DOHH2 (cell line): Measurements from ENCODE around the gene USP17L15.
"Not testable (repeated sequence)": the region's sequence is repeated elsewhere in the genome, so short reads cannot be mapped to it uniquely, and the experiment has no call there.

Experiments
- H3F3A ChIP-seq: fragments of 200-600 bp; sonication (generic), shearing (Covaris generic); 2 replicates; pipeline ENCODE4 v1.6.0; 2016; ENCODE audit warnings: antibody characterized with exemption, mild to moderate bottlenecking; ENCODE audit not compliant: control insufficient read depth, insufficient read depth
- H3K27ac ChIP-seq: fragments of 200-600 bp; sonication (generic); 2 replicates; pipeline ENCODE4 v1.5.1; 2014; ENCODE audit warnings: low read depth, mild to moderate bottlenecking, low read length, moderate library complexity
- H3K27me3 ChIP-seq: fragments of 200-600 bp; sonication (generic); 2 replicates; pipeline ENCODE4 v1.6.1; 2014; ENCODE audit warnings: mild to moderate bottlenecking, low read length, mixed read lengths; ENCODE audit not compliant: control insufficient read depth
- H3K36me3 ChIP-seq: fragments of 200-600 bp; sonication (generic); 2 replicates; pipeline ENCODE4 v1.6.1; 2014; ENCODE audit warnings: mild to moderate bottlenecking, low read length, moderate library complexity, mixed read lengths; ENCODE audit not compliant: control insufficient read depth
- H3K4me1 ChIP-seq: fragments of 200-600 bp; sonication (generic); 2 replicates; pipeline ENCODE4 v1.6.1; 2014; ENCODE audit warnings: mild to moderate bottlenecking, low read length, mixed read lengths; ENCODE audit not compliant: control insufficient read depth
- H3K4me2 ChIP-seq: fragments of 200-600 bp; sonication (generic); 2 replicates; pipeline ENCODE4 v1.6.0; 2014; ENCODE audit warnings: mild to moderate bottlenecking, low read length, moderate library complexity
- H3K4me3 ChIP-seq: fragments of 200-600 bp; sonication (generic); 2 replicates; pipeline ENCODE4 v1.5.1; 2014; ENCODE audit warnings: mild to moderate bottlenecking, low read length, mixed read lengths
- H3K79me2 ChIP-seq: fragments of 200-600 bp; sonication (generic); 2 replicates; pipeline ENCODE4 v1.6.1; 2014; ENCODE audit warnings: mild to moderate bottlenecking, low read length, mixed read lengths; ENCODE audit not compliant: control insufficient read depth
- H3K9me2 ChIP-seq: fragments of 200-600 bp; sonication (generic); replicated peaks from 2 replicates; pipeline ENCODE4 v1.6.1; 2014; ENCODE audit warnings: mild to moderate bottlenecking, low read length, mixed read lengths; ENCODE audit not compliant: control insufficient read depth
- H3K9me3 ChIP-seq: fragments of 200-600 bp; sonication (generic); 2 replicates; pipeline ENCODE4 v1.6.1; 2014; ENCODE audit warnings: antibody characterized with exemption, low read length, mixed read lengths; ENCODE audit not compliant: control insufficient read depth, insufficient read depth
- H4K20me1 ChIP-seq: fragments of 200-600 bp; sonication (generic); 2 replicates; pipeline ENCODE4 v1.6.0; 2014; ENCODE audit warnings: low read depth, mild to moderate bottlenecking, antibody characterized with exemption, low read length, moderate library complexity; ENCODE audit not compliant: control insufficient read depth, insufficient read depth

USP17L15 gene

DNA sequence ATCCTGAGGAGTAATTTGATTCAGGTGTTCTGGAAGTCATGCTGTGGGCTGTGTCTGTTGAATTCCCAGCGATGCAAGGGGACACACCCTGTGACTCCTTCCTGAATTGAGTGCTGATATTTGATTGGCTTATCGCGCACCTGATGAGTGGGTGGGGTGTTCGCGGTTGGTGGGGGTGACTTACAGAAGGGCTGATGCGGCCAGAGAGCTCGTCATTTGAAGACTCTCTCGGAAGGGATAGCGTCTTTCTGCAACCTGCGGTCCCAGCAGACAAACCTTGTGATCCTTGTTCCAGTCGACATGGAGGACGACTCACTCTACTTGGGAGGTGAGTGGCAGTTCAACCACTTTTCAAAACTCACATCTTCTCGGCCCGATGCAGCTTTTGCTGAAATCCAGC lies 9.4 kb downstream of the USP17L15 start, which contains the start of gene USP17L17:
USP17L17 (plus strand) TSS at position 301 of the 400 bp plus-strand sequence; CDS start at position 301, 0 bp downstream.
- not testable (repeated sequence) for H4K20me1 ChIP-seq, H3K27ac ChIP-seq, H3F3A ChIP-seq, H3K79me2 ChIP-seq, H3K4me3 ChIP-seq, H3K36me3 ChIP-seq, H3K27me3 ChIP-seq, H3K4me1 ChIP-seq, H3K9me2 ChIP-seq, H3K4me2 ChIP-seq, H3K9me3 ChIP-seq

DNA sequence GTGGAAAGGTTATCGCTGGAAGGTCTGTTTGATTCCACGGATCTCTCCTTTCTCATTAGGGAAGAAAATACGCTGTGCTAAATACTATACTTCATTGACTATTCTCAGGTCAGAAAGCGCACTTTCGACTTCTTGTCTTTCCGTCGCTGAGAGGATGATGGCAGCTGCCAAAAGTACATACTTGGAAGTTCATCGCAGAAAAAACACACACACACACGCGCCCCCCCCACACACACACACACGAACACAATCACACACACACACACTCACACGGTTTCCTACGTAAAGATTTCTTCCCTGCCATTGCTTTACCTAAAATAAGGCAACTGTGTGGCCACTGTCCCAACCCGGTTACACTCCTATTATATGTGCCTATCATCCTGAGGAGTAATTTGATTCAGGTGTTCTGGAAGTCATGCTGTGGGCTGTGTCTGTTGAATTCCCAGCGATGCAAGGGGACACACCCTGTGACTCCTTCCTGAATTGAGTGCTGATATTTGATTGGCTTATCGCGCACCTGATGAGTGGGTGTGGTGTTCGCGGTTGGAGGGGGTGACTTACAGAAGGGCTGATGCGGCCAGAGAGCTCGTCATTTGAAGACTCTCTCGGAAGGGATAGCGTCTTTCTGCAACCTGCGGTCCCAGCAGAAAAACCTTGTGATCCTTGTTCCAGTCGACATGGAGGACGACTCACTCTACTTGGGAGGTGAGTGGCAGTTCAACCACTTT lies 13.9 kb downstream of the USP17L15 start, which contains the start of gene USP17L18:
USP17L18 (plus strand) TSS at position 678 of the 728 bp plus-strand sequence; CDS start at position 678, 0 bp downstream.
- H3K79me2 ChIP-seq, H3K9me2 ChIP-seq, H4K20me1 ChIP-seq, H3K4me3 ChIP-seq, H3K4me2 ChIP-seq, H3K36me3 ChIP-seq, H3F3A ChIP-seq, H3K27ac ChIP-seq, H3K9me3 ChIP-seq, H3K27me3 ChIP-seq, H3K4me1 ChIP-seq: not testable (repeated sequence)

DNA sequence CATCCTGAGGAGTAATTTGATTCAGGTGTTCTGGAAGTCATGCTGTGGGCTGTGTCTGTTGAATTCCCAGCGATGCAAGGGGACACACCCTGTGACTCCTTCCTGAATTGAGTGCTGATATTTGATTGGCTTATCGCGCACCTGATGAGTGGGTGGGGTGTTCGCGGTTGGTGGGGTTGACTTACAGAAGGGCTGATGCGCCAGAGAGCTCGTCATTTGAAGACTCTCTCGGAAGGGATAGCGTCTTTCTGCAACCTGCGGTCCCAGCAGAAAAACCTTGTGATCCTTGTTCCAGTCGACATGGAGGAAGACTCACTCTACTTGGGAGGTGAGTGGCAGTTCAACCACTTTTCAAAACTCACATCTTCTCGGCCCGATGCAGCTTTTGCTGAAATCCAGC lies 18.9 kb downstream of the USP17L15 start, which contains the start of gene USP17L19:
USP17L19 (plus strand) TSS at position 301 of the 400 bp plus-strand sequence; CDS start at position 301, 0 bp downstream.
- H3F3A ChIP-seq, H3K27me3 ChIP-seq, H3K4me1 ChIP-seq, H3K4me2 ChIP-seq, H3K9me3 ChIP-seq, H3K27ac ChIP-seq, H4K20me1 ChIP-seq, H3K36me3 ChIP-seq, H3K4me3 ChIP-seq, H3K9me2 ChIP-seq, H3K79me2 ChIP-seq: not testable (repeated sequence)

DNA sequence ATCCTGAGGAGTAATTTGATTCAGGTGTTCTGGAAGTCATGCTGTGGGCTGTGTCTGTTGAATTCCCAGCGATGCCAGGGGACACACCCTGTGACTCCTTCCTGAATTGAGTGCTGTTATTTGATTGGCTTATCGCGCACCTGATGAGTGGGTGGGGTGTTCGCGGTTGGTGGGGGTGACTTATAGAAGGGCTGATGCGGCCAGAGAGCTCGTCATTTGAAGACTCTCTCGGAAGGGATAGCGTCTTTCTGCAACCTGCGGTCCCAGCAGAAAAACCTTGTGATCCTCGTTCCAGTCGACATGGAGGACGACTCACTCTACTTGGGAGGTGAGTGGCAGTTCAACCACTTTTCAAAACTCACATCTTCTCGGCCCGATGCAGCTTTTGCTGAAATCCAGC lies 23.6 kb downstream of the USP17L15 start, which contains the start of gene USP17L20:
USP17L20 (plus strand) TSS at position 301 of the 400 bp plus-strand sequence; CDS start at position 301, 0 bp downstream.
- not testable (repeated sequence) for H3K4me2 ChIP-seq, H3K79me2 ChIP-seq

DNA sequence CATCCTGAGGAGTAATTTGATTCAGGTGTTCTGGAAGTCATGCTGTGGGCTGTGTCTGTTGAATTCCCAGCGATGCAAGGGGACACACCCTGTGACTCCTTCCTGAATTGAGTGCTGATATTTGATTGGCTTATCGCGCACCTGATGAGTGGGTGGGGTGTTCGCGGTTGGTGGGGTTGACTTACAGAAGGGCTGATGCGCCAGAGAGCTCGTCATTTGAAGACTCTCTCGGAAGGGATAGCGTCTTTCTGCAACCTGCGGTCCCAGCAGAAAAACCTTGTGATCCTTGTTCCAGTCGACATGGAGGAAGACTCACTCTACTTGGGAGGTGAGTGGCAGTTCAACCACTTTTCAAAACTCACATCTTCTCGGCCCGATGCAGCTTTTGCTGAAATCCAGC lies 28.4 kb downstream of the USP17L15 start, which contains the start of gene USP17L21:
USP17L21 (plus strand) TSS at position 301 of the 400 bp plus-strand sequence; CDS start at position 301, 0 bp downstream.
- not testable (repeated sequence) for H3K4me3 ChIP-seq, H4K20me1 ChIP-seq

More for the DNA sequence above, 23.6 kb downstream of the USP17L15 start, which contains the start of gene USP17L20:
- H3K9me3 ChIP-seq, H3K36me3 ChIP-seq, H4K20me1 ChIP-seq, H3K4me3 ChIP-seq, H3K27me3 ChIP-seq, H3K9me2 ChIP-seq, H3K27ac ChIP-seq, H3K4me1 ChIP-seq, H3F3A ChIP-seq: not testable (repeated sequence)

DNA sequence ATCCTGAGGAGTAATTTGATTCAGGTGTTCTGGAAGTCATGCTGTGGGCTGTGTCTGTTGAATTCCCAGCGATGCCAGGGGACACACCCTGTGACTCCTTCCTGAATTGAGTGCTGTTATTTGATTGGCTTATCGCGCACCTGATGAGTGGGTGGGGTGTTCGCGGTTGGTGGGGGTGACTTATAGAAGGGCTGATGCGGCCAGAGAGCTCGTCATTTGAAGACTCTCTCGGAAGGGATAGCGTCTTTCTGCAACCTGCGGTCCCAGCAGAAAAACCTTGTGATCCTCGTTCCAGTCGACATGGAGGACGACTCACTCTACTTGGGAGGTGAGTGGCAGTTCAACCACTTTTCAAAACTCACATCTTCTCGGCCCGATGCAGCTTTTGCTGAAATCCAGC lies 33.1 kb downstream of the USP17L15 start, which contains the start of gene USP17L22:
USP17L22 (plus strand) TSS at position 301 of the 400 bp plus-strand sequence; CDS start at position 301, 0 bp downstream.
- not testable (repeated sequence) for H3K4me1 ChIP-seq, H3K79me2 ChIP-seq, H3K9me2 ChIP-seq, H3K4me3 ChIP-seq, H3F3A ChIP-seq, H3K27me3 ChIP-seq, H3K9me3 ChIP-seq, H3K36me3 ChIP-seq, H3K4me2 ChIP-seq, H4K20me1 ChIP-seq, H3K27ac ChIP-seq

More for the DNA sequence above, 28.4 kb downstream of the USP17L15 start, which contains the start of gene USP17L21:
- H3K9me2 ChIP-seq, H3K4me2 ChIP-seq, H3K36me3 ChIP-seq, H3K27ac ChIP-seq, H3K9me3 ChIP-seq, H3K4me1 ChIP-seq, H3K27me3 ChIP-seq, H3F3A ChIP-seq, H3K79me2 ChIP-seq: not testable (repeated sequence)

DNA sequence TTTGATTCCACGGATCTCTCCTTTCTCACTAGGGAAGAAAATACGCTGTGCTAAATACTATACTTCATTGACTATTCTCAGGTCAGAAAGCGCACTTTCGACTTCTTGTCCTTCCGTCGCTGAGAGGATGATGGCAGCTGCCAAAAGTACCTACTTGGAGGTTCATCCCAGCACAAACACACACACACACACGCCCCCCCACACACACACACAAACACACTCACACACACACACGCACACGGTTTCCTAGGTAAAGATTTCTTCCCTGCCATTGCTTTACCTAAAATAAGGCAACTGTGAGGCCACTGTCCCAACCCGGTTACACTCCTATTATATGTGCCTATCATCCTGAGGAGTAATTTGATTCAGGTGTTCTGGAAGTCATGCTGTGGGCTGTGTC lies 37.5 kb downstream of the USP17L15 start:
- H3K79me2 ChIP-seq, H3K4me2 ChIP-seq, H3K27ac ChIP-seq, H4K20me1 ChIP-seq, H3K9me2 ChIP-seq, H3K9me3 ChIP-seq, H3F3A ChIP-seq, H3K4me1 ChIP-seq, H3K27me3 ChIP-seq, H3K36me3 ChIP-seq, H3K4me3 ChIP-seq: not testable (repeated sequence)
